Osteoblast (primary cell): ENCODE measurements around the gene FXYD7. TPM values are rescaled to one million over a fixed set of nuclear protein-coding genes. Genes with fewer than 3 reads are reported as not detected.
A peak's percentile ranks its signal among the peaks of the same experiment; 100 is the strongest.

ENCODE experiments used
- DNase-seq: peaks from one replicate; pipeline ENCODE4 v3.0.0; 2011; ENCODE audit warnings: low spot score, mixed read lengths; ENCODE audit not compliant: insufficient read length; ENCODE audit errors: missing footprints
- H2AFZ ChIP-seq: 2 replicates; pipeline ENCODE4 v1.6.0; 2011; ENCODE audit warnings: mild to moderate bottlenecking, low read length
- H3K27ac ChIP-seq: 2 replicates; pipeline ENCODE4 v1.5.1; 2011; ENCODE audit warnings: mild to moderate bottlenecking, low read depth, low read length, moderate library complexity
- H3K27me3 ChIP-seq: 2 replicates; pipeline ENCODE4 v1.6.0; 2012; ENCODE audit warnings: mild to moderate bottlenecking, control low read depth, inconsistent platforms, low read length, moderate library complexity; ENCODE audit not compliant: insufficient read depth
- H3K36me3 ChIP-seq: 2 replicates; pipeline ENCODE4 v1.5.1; 2011; ENCODE audit warnings: mild to moderate bottlenecking, low read length, control low read depth, moderate library complexity; ENCODE audit not compliant: insufficient read depth
- H3K4me1 ChIP-seq: 2 replicates; pipeline ENCODE4 v1.5.1; 2011; ENCODE audit warnings: mild to moderate bottlenecking, low read length, control low read depth, moderate library complexity; ENCODE audit not compliant: insufficient read depth
- H3K4me2 ChIP-seq: 2 replicates; pipeline ENCODE4 v1.6.0; 2011; ENCODE audit warnings: mild to moderate bottlenecking, low read length; ENCODE audit not compliant: insufficient read depth
- H3K4me3 ChIP-seq: fragments of 200-600 bp; sonication (generic); 3 replicates; pipeline ENCODE4 v1.5.1; 2012; ENCODE audit warnings: mild to moderate bottlenecking, low read length, inconsistent platforms; ENCODE audit not compliant: insufficient read depth
- H3K79me2 ChIP-seq: 2 replicates; pipeline ENCODE4 v1.6.0; 2012; ENCODE audit warnings: mild to moderate bottlenecking, low read length, control low read depth, inconsistent platforms; ENCODE audit not compliant: insufficient read depth
- H3K9me3 ChIP-seq: 2 replicates; pipeline ENCODE4 v1.5.1; 2011; ENCODE audit warnings: low read depth, low read length, control low read depth
- H4K20me1 ChIP-seq: 2 replicates; pipeline ENCODE4 v1.6.0; 2012; ENCODE audit warnings: mild to moderate bottlenecking, low read length, control low read depth; ENCODE audit not compliant: insufficient read depth
- total RNA-seq: library from RNA; depleted of rRNA; stranded (reverse); fragments of >200 nt; gene quantifications from 2 replicates; pipeline ENCODE4 v1.2.3, GENCODE V29; 2012
- TF ChIP-seq, protein P1 (sequence below): IDR thresholded peaks from 2 replicates; pipeline ENCODE4 v1.5.1; 2011; ENCODE audit warnings: mild to moderate bottlenecking, low read depth, low read length, moderate library complexity; ENCODE audit errors: extremely low read depth

The FXYD7 gene
- total RNA-seq, result not detected in 2 replicates

DNA sequence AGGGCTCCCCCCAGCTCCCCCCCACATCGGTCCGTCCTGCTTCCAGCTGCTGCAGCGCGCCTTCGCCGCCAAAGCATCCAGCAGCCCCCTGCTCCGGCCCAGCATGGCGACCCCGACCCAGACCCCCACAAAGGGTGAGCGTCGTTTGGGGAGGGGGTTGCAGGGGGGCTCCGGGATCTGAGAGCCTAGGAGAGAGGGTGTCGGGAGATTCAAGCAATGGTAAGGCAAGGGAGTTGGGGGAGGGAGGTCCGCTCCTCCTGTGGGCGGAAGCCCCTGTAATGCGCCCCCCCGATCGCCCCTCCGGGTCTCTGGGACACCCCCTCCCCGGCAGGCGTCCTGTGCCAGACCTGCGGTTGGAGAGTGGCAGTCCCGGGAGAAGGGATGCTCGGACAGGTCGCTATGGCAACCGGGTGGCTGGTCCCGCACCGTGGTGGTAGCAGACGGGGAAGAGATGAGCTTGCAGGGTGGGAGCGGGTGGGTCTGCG is at the start of gene FXYD7:
Gene FXYD7 (plus strand): TSS at position 25 of the 485 bp plus-strand sequence. CDS start 79 bp downstream, at position 104.
- Histone ChIP-seq H3K4me2 (no peak within 1 kb of the TSS), H3K4me3 (no peak within 1 kb of the TSS), H3K79me2 (no peaks in the 10 kb centered on the region), H3K4me1 (peaks cover 14% of the 10 kb centered on the region), H3K9me3 (no peaks in the 10 kb centered on the region), H4K20me1 (no peaks in the 10 kb centered on the region), H3K27ac (no peak within 1 kb of the TSS), H2AFZ (no peak within 1 kb of the TSS), H3K27me3 (peaks cover 16% of the 10 kb centered on the region), H3K36me3 (no peaks in the 10 kb centered on the region)
- TF ChIP-seq, protein P1, sequence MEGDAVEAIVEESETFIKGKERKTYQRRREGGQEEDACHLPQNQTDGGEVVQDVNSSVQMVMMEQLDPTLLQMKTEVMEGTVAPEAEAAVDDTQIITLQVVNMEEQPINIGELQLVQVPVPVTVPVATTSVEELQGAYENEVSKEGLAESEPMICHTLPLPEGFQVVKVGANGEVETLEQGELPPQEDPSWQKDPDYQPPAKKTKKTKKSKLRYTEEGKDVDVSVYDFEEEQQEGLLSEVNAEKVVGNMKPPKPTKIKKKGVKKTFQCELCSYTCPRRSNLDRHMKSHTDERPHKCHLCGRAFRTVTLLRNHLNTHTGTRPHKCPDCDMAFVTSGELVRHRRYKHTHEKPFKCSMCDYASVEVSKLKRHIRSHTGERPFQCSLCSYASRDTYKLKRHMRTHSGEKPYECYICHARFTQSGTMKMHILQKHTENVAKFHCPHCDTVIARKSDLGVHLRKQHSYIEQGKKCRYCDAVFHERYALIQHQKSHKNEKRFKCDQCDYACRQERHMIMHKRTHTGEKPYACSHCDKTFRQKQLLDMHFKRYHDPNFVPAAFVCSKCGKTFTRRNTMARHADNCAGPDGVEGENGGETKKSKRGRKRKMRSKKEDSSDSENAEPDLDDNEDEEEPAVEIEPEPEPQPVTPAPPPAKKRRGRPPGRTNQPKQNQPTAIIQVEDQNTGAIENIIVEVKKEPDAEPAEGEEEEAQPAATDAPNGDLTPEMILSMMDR, result no peak
- peak; percentile 45 for DNase-seq

- H3K79me2 ChIP-seq, result no peaks in the 10 kb centered on the region
- H3K4me1 ChIP-seq, result no peaks in the 10 kb centered on the region
- no peaks in the 10 kb centered on the region for H3K9me3 ChIP-seq
- no peak overlapping the region for H3K27ac ChIP-seq
- peaks cover 3% of the 10 kb centered on the region for H3K27me3 ChIP-seq
- H3K4me2 ChIP-seq, result no peak overlapping the region
- TF ChIP-seq, protein P1, result no peak
- H3K4me3 ChIP-seq, result no peak overlapping the region
- no peaks in the 10 kb centered on the region for H4K20me1 ChIP-seq
- no peaks in the 10 kb centered on the region for H3K36me3 ChIP-seq
- peak; percentile 32 for DNase-seq
- no peak overlapping the region for H2AFZ ChIP-seq
Observed at GRCh38 chr19:35093430-35093829, 49.6 kb upstream of the FXYD7 start.

- no peaks in the 10 kb centered on the region for H3K4me1 ChIP-seq
- TF ChIP-seq, protein P1, result no peak
- no peaks in the 10 kb centered on the region for H3K9me3 ChIP-seq
- H3K27me3 ChIP-seq, result peaks cover 3% of the 10 kb centered on the region
- no peaks in the 10 kb centered on the region for H3K36me3 ChIP-seq
- no peak overlapping the region for H2AFZ ChIP-seq
- no peak overlapping the region for H3K4me2 ChIP-seq
- no peak overlapping the region for H3K4me3 ChIP-seq
- peak; percentile 34 for DNase-seq
- no peaks in the 10 kb centered on the region for H4K20me1 ChIP-seq
- no peak overlapping the region for H3K27ac ChIP-seq
- H3K79me2 ChIP-seq, result no peaks in the 10 kb centered on the region
Observed at GRCh38 chr19:35093941-35094647, 49.0 kb upstream of the FXYD7 start.

DNA sequence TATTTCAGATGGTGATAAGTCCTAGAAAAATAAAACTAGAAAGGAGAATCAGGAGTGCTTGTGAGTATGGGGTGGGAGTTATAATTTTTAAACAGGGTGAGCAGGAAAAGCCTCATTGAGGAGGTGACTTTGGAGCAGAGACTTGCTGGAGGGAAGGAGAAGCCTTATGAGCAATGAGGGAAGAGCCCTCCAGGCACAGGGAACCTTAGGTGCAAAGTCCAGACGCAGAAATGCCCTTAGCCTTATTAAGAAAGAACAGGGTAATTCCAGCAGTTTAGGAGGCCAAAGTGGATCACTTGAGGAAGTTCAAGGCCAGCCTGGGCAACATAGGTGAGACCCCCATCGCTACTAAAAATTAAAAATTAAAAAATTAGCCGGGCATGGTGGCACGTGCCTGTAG is 48.4 kb upstream of the FXYD7 start:
- TF ChIP-seq, protein P1, result no peak
- Histone ChIP-seq H3K4me2 (no peak overlapping the region), H3K9me3 (no peaks in the 10 kb centered on the region), H3K27me3 (peaks cover 3% of the 10 kb centered on the region), H3K4me3 (no peak overlapping the region), H3K4me1 (no peaks in the 10 kb centered on the region), H3K36me3 (no peaks in the 10 kb centered on the region), H4K20me1 (no peaks in the 10 kb centered on the region), H3K27ac (no peak overlapping the region), H3K79me2 (no peaks in the 10 kb centered on the region), H2AFZ (no peak overlapping the region)
- DNase-seq, result no peak
